Upper lobe of left lung (tissue), 4 donors: Measurements from ENCODE around the gene LIPG.

Experiments used
- EP300 ChIP-seq, 4 donors: sonication (generic); formaldehyde crosslinking; IDR thresholded peaks; one replicate each; pipeline ENCODE4 v1.5.1; 2017; ENCODE audit warnings: antibody characterized with exemption in 4 of 4, control low read depth in 2 of 4
- POLR2A ChIP-seq, 4 donors: fragments of 450-650 bp; IDR thresholded peaks; one replicate each; pipeline ENCODE4 v1.5.1; 2016 to 2017; ENCODE audit warnings: antibody characterized with exemption in 4 of 4, mild to moderate bottlenecking in 2 of 4
- TF ChIP-seq, protein P1 (sequence below), 6 experiments: fragments of 450-650 bp in 4 of 6; fragments of 200-600 bp in 2 of 6; sonication (generic) in 2 of 6; IDR thresholded peaks; one replicate each; pipeline ENCODE4 v1.5.1; 2016 to 2019; ENCODE audit warnings: antibody characterized with exemption in 6 of 6

DNA sequence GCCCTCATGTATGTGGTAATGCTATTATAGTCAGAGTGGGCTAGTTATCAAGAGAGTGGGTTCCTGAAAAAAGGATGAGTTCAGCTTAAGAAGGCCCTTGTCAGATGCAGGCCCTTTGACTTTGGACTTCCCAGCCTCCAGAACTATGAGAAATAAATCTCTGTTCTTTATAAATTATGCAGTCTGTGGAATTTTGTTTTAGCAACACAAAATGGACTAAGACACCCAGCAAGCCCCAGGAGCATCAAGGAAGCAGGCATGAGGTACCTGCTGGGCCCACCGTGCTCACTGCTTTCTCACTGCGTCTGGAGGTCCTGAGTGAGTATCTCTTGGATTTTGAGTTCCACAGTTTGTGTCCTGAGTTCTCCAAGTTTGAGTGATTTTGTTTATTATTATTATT is 35.9 kb upstream of the LIPG start:
- TF ChIP-seq, protein P1, sequence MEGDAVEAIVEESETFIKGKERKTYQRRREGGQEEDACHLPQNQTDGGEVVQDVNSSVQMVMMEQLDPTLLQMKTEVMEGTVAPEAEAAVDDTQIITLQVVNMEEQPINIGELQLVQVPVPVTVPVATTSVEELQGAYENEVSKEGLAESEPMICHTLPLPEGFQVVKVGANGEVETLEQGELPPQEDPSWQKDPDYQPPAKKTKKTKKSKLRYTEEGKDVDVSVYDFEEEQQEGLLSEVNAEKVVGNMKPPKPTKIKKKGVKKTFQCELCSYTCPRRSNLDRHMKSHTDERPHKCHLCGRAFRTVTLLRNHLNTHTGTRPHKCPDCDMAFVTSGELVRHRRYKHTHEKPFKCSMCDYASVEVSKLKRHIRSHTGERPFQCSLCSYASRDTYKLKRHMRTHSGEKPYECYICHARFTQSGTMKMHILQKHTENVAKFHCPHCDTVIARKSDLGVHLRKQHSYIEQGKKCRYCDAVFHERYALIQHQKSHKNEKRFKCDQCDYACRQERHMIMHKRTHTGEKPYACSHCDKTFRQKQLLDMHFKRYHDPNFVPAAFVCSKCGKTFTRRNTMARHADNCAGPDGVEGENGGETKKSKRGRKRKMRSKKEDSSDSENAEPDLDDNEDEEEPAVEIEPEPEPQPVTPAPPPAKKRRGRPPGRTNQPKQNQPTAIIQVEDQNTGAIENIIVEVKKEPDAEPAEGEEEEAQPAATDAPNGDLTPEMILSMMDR (IDR thresholded peaks at IDR 0.05), result no peak
- TF ChIP-seq EP300 (IDR thresholded peaks at IDR 0.05) (no peak), POLR2A (IDR thresholded peaks at IDR 0.05) (no peak)
